Rectal smooth muscle tissue (tissue), 1 donor: Measurements from ENCODE around the gene DNAH11.

Source experiments
- H3K27ac ChIP-seq: one replicate; pipeline ENCODE4 v1.7.0; 2013; ENCODE audit warnings: low read depth, low read length, inconsistent platforms
- H3K27me3 ChIP-seq: one replicate; pipeline ENCODE4 v1.7.0; 2013; ENCODE audit warnings: low read length; ENCODE audit not compliant: control insufficient read depth, insufficient read depth
- H3K36me3 ChIP-seq: one replicate; pipeline ENCODE4 v1.7.0; 2013; ENCODE audit warnings: low read length; ENCODE audit not compliant: control insufficient read depth, insufficient read depth
- H3K4me1 ChIP-seq: one replicate; pipeline ENCODE4 v1.7.0; 2013; ENCODE audit warnings: low read length; ENCODE audit not compliant: control insufficient read depth, insufficient read depth
- H3K4me3 ChIP-seq: one replicate; pipeline ENCODE4 v1.7.0; 2013; ENCODE audit warnings: low read length
- H3K9ac ChIP-seq: one replicate; pipeline ENCODE4 v1.7.0; 2013; ENCODE audit warnings: low read length

DNAH11 gene

GRCh38 chr7:21605008-21605585 is 62.3 kb downstream of the DNAH11 start:
- Histone ChIP-seq H3K27ac (no peak overlapping the region), H3K9ac (no peak overlapping the region), H3K4me3 (no peak overlapping the region), H3K27me3 (no peaks in the 10 kb centered on the region), H3K4me1 (peaks cover 3% of the 10 kb centered on the region), H3K36me3 (no peaks in the 10 kb centered on the region)

- H3K27me3 ChIP-seq, result no peaks in the 10 kb centered on the region
- no peaks in the 10 kb centered on the region for H3K4me1 ChIP-seq
- no peak overlapping the region for H3K4me3 ChIP-seq
- H3K36me3 ChIP-seq, result no peaks in the 10 kb centered on the region
- no peak overlapping the region for H3K27ac ChIP-seq
- no peak overlapping the region for H3K9ac ChIP-seq
These were observed 65.6 kb downstream of the DNAH11 start for GRCh38 chr7:21608465-21608864.

- H3K9ac ChIP-seq, result no peak overlapping the region
- H3K4me1 ChIP-seq, result no peaks in the 10 kb centered on the region
- H3K4me3 ChIP-seq, result no peak overlapping the region
- H3K27ac ChIP-seq, result no peak overlapping the region
- H3K36me3 ChIP-seq, result no peaks in the 10 kb centered on the region
- no peaks in the 10 kb centered on the region for H3K27me3 ChIP-seq
These were observed 68.3 kb downstream of the DNAH11 start for GRCh38 chr7:21611129-21611528.

GRCh38 chr7:21616091-21616490 is 73.3 kb downstream of the DNAH11 start:
- Histone ChIP-seq H3K9ac (no peak overlapping the region), H3K4me3 (no peak overlapping the region), H3K27me3 (no peaks in the 10 kb centered on the region), H3K4me1 (peaks cover 4% of the 10 kb centered on the region), H3K27ac (no peak overlapping the region), H3K36me3 (no peaks in the 10 kb centered on the region)

GRCh38 chr7:21616796-21617436 is 74.1 kb downstream of the DNAH11 start:
- Histone ChIP-seq H3K36me3 (no peaks in the 10 kb centered on the region), H3K27me3 (no peaks in the 10 kb centered on the region), H3K4me1 (peaks cover 4% of the 10 kb centered on the region), H3K4me3 (no peak overlapping the region), H3K27ac (no peak overlapping the region), H3K9ac (no peak overlapping the region)

GRCh38 chr7:21617513-21617912 is 74.7 kb downstream of the DNAH11 start:
- Histone ChIP-seq H3K27ac (no peak overlapping the region), H3K36me3 (no peaks in the 10 kb centered on the region), H3K27me3 (no peaks in the 10 kb centered on the region), H3K9ac (no peak overlapping the region), H3K4me1 (peaks cover 4% of the 10 kb centered on the region), H3K4me3 (no peak overlapping the region)

GRCh38 chr7:21617916-21618390 is 75.1 kb downstream of the DNAH11 start:
- no peaks in the 10 kb centered on the region for H3K27me3 ChIP-seq
- no peak overlapping the region for H3K27ac ChIP-seq
- no peak overlapping the region for H3K4me3 ChIP-seq
- no peak overlapping the region for H3K9ac ChIP-seq
- peaks cover 4% of the 10 kb centered on the region for H3K4me1 ChIP-seq
- no peaks in the 10 kb centered on the region for H3K36me3 ChIP-seq

- Histone ChIP-seq H3K27ac (no peak overlapping the region), H3K4me1 (peaks cover 4% of the 10 kb centered on the region), H3K9ac (no peak overlapping the region), H3K27me3 (no peaks in the 10 kb centered on the region), H3K4me3 (no peak overlapping the region), H3K36me3 (no peaks in the 10 kb centered on the region)
These were observed 75.9 kb downstream of the DNAH11 start for GRCh38 chr7:21618706-21619105.

- H3K27ac ChIP-seq, result no peak overlapping the region
- no peaks in the 10 kb centered on the region for H3K36me3 ChIP-seq
- no peak overlapping the region for H3K4me3 ChIP-seq
- no peaks in the 10 kb centered on the region for H3K27me3 ChIP-seq
- H3K4me1 ChIP-seq, result peaks cover 4% of the 10 kb centered on the region
- H3K9ac ChIP-seq, result no peak overlapping the region
These were observed 77.2 kb downstream of the DNAH11 start for GRCh38 chr7:21620054-21620453.

- no peaks in the 10 kb centered on the region for H3K4me1 ChIP-seq
- H3K4me3 ChIP-seq, result no peak overlapping the region
- H3K36me3 ChIP-seq, result no peaks in the 10 kb centered on the region
- H3K27ac ChIP-seq, result no peak overlapping the region
- H3K9ac ChIP-seq, result no peak overlapping the region
- H3K27me3 ChIP-seq, result no peaks in the 10 kb centered on the region
These were observed 81.5 kb downstream of the DNAH11 start for GRCh38 chr7:21624320-21624719.

GRCh38 chr7:21636694-21637093 is 93.9 kb downstream of the DNAH11 start:
- no peak overlapping the region for H3K27ac ChIP-seq
- no peaks in the 10 kb centered on the region for H3K4me1 ChIP-seq
- no peaks in the 10 kb centered on the region for H3K27me3 ChIP-seq
- H3K36me3 ChIP-seq, result no peaks in the 10 kb centered on the region
- H3K9ac ChIP-seq, result no peak overlapping the region
- H3K4me3 ChIP-seq, result no peak overlapping the region

- Histone ChIP-seq H3K9ac (no peak overlapping the region), H3K36me3 (no peaks in the 10 kb centered on the region), H3K4me3 (no peak overlapping the region), H3K27ac (no peak overlapping the region), H3K27me3 (no peaks in the 10 kb centered on the region), H3K4me1 (no peaks in the 10 kb centered on the region)
These were observed 96.5 kb downstream of the DNAH11 start for GRCh38 chr7:21639206-21639868.

GRCh38 chr7:21640105-21640504 is 97.3 kb downstream of the DNAH11 start:
- Histone ChIP-seq H3K36me3 (no peaks in the 10 kb centered on the region), H3K4me3 (no peak overlapping the region), H3K27ac (no peak overlapping the region), H3K9ac (no peak overlapping the region), H3K4me1 (no peaks in the 10 kb centered on the region), H3K27me3 (no peaks in the 10 kb centered on the region)
